ENCODE measurements around the gene SETDB1.
A peak's percentile ranks its signal among the peaks of the same experiment; 100 is the strongest.

SETDB1 gene

DNA sequence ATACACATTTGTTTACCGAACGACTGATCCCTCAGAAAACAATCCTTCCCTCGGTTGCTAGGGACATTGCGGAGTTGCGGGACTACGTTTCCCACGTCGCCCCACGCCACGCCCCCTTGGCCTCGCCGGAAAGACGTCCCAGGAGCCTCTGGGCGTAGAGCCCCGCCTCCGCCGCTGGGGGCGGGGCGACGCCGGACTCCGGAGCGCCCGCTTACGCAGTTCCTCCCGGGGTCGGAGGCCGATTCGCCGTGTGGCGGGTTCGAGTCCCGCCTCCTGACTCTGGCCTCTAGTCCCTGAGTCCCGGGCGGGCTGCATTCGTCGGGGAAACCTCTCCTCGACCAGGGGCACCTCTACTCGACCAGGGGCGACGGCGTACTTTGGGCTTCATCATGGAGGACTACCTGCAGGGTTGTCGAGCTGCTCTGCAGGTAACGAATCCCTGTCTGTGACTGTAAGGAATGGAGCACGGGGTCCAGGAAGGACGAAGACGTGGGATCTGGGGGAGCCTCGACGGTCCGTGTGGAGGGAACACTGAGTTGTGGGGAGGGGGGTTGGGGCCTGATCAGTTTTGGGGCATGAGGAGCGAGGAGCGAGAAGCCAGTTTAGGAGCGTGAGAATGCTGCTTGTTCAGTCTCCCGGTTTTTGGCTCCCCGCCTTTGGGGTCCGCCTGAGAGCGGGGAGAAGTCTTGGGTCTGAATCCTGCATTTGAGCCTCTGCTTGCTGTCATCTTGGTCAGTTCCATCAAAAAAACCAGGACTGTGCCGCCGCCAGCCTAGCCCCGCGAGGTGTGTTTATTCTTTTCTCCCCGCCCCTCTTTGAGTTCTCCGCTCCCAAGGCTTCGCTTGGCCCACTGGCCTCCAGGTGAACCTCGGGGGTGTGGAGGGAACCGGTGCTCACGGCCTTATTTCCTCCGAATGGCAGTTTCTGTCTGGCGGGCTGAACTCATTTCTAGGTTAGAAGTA, 82.4 kb downstream of the SETDB1 start, which contains the start of gene PRUNE1:
TSS of gene PRUNE1 (plus strand) at position 206 of the 962 bp plus-strand sequence. CDS start at position 390, 184 bp downstream.
- DNase-seq (ENCODE audit: insufficient read length) = peak; percentile 96
- peak; percentile 91 for FAIRE-seq
- 0 out of 2 replicates have a peak, but pooled peaks have one; percentile 38 for TF ChIP-seq TAF1 (IDR thresholded peaks at IDR 0.05; ENCODE audit: borderline replicate concordance, low read depth, low read length)
- no peak for TF ChIP-seq POLR2AphosphoS5 (IDR thresholded peaks at IDR 0.05; ENCODE audit: low read depth, low read length)
- peak; percentile 62; the same call in 1 of the 2 replicates for TF ChIP-seq POLR2A (IDR thresholded peaks at IDR 0.05; ENCODE audit: low read depth, low read length)

DNA sequence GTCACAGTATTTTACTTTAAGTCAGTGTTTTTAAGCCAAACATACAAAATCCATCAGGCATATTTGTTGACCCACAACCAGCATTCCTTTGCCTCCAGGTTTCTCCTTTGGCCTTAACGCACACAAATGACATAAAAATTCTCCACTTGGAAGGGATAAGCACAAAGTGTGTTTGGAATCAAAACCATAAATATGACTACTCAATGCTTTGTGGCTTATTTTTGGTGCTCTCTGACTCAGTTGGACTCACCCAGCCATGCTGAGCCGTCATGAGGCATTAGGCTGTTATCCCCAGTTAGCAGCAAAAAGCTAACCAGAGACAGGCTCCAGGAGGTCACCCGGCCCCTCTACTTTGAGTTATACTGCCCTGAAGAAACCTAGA, 83.0 kb downstream of the SETDB1 start:
- FAIRE-seq (no peak), DNase-seq (ENCODE audit: insufficient read length) (no peak)
- no peak for TF ChIP-seq POLR2A (IDR thresholded peaks at IDR 0.05; ENCODE audit: low read depth, low read length)
- no peak for TF ChIP-seq TAF1 (IDR thresholded peaks at IDR 0.05; ENCODE audit: borderline replicate concordance, low read depth, low read length)
- no peak for TF ChIP-seq POLR2AphosphoS5 (IDR thresholded peaks at IDR 0.05; ENCODE audit: low read depth, low read length)

- no peak for TF ChIP-seq TAF1 (IDR thresholded peaks at IDR 0.05; ENCODE audit: borderline replicate concordance, low read depth, low read length)
- TF ChIP-seq POLR2AphosphoS5 (IDR thresholded peaks at IDR 0.05; ENCODE audit: low read depth, low read length) = no peak
- no peak for TF ChIP-seq POLR2A (IDR thresholded peaks at IDR 0.05; ENCODE audit: low read depth, low read length)
- DNase-seq (ENCODE audit: insufficient read length) (no peak), FAIRE-seq (no peak)
These were observed 83.6 kb downstream of the SETDB1 start for GRCh38 chr1:151009674-151010345.

- FAIRE-seq = no peak
- TF ChIP-seq TAF1 (IDR thresholded peaks at IDR 0.05; ENCODE audit: borderline replicate concordance, low read depth, low read length) (no peak), POLR2AphosphoS5 (IDR thresholded peaks at IDR 0.05; ENCODE audit: low read depth, low read length) (no peak), POLR2A (IDR thresholded peaks at IDR 0.05; ENCODE audit: low read depth, low read length) (no peak)
- DNase-seq (ENCODE audit: insufficient read length) = no peak
These were observed 84.2 kb downstream of the SETDB1 start for GRCh38 chr1:151010346-151010726.

- DNase-seq (ENCODE audit: insufficient read length) (no peak), FAIRE-seq (no peak)
- TF ChIP-seq POLR2A (IDR thresholded peaks at IDR 0.05; ENCODE audit: low read depth, low read length) (no peak), POLR2AphosphoS5 (IDR thresholded peaks at IDR 0.05; ENCODE audit: low read depth, low read length) (no peak), TAF1 (IDR thresholded peaks at IDR 0.05; ENCODE audit: borderline replicate concordance, low read depth, low read length) (no peak)
These were observed 85.1 kb downstream of the SETDB1 start for GRCh38 chr1:151011154-151011850.

DNA sequence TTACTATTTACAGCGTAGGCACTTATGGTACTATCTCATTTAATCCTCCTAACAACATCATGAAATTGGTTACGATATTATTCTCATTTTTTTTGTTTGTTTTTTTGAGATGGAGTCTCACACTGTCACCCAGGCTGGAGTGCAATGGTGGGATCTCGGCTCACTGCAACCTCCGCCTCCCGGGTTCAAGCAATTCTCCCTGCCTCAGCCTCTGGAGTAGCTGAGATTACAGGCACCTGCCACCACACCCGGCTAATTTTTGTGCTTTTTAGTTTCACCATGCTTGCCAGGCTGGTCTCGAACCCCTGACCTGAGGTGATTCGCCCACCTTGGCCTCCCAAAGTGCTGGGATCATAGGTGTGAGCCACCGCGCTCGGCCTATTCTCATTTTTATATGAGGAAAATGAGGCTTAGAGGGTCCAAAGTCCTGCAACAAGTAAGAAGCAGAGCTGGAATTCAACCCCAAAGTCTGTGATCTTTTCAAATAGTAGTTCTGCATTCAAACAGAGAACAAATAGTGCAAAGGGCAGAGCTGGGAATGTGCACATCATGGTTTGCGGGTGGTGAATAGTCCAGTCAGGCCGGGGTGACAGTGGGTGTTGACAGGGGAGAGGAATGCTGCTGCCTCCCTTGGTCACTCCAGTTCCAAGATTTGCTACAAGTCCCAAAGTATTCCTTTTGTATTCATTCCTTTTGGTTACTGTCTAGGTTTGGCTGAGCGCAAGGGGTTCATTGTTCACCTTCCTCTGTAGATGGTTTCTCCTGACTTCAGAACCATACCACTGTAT, 86.7 kb downstream of the SETDB1 start:
- no peak for FAIRE-seq
- no peak for TF ChIP-seq TAF1 (IDR thresholded peaks at IDR 0.05; ENCODE audit: borderline replicate concordance, low read depth, low read length)
- TF ChIP-seq POLR2AphosphoS5 (IDR thresholded peaks at IDR 0.05; ENCODE audit: low read depth, low read length) = no peak
- TF ChIP-seq POLR2A (IDR thresholded peaks at IDR 0.05; ENCODE audit: low read depth, low read length) = no peak
- DNase-seq (ENCODE audit: insufficient read length) = no peak

DNA sequence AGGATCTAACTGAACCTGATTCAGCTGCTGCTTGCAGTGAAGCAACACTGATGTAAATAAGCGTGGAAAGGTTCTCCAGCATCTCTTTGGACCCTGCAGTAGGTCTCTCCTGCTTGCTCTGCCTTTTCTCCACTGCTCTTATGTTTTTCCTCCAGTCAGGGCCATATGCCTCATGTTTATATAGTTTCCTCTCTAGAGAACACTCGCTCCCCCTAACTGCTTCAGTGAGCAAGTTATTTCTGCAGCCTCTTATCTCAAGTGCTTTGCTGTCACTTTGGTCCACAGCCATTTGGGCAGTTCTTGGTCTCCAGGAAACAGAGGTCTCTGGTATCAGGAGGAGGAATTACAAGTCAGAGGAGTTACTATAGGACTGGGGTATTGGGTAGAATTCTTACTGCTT, 87.4 kb downstream of the SETDB1 start:
- no peak for TF ChIP-seq POLR2A (IDR thresholded peaks at IDR 0.05; ENCODE audit: low read depth, low read length)
- no peak for TF ChIP-seq POLR2AphosphoS5 (IDR thresholded peaks at IDR 0.05; ENCODE audit: low read depth, low read length)
- no peak for TF ChIP-seq TAF1 (IDR thresholded peaks at IDR 0.05; ENCODE audit: borderline replicate concordance, low read depth, low read length)
- no peak for FAIRE-seq
- DNase-seq (ENCODE audit: insufficient read length) = no peak

Data from GM12892 (cell line).